Endodermal cell (in vitro differentiated cells): ENCODE data around the gene PCAT7. TPM values are rescaled to one million over a fixed set of nuclear protein-coding genes. Genes with fewer than 3 reads are reported as not detected.
A peak's percentile ranks its signal among the peaks of the same experiment; 100 is the strongest.

Experiments used
- DNase-seq: peaks from one replicate; pipeline ENCODE4 v3.0.0-alpha.2; 2017
- H3K27ac ChIP-seq: 2 replicates; pipeline ENCODE4 v1.5.1; 2013; ENCODE audit warnings: mild to moderate bottlenecking, low read depth, low read length, moderate library complexity
- H3K27me3 ChIP-seq: 2 replicates; pipeline ENCODE4 v1.6.1; 2013; ENCODE audit warnings: mild to moderate bottlenecking, low read length, moderate library complexity; ENCODE audit not compliant: insufficient read depth, control insufficient read depth, poor library complexity, severe bottlenecking
- H3K36me3 ChIP-seq: 2 replicates; pipeline ENCODE4 v1.7.0; 2013; ENCODE audit warnings: mild to moderate bottlenecking, low read length, moderate library complexity; ENCODE audit not compliant: control insufficient read depth, insufficient read depth
- H3K4me1 ChIP-seq: one replicate; pipeline ENCODE4 v1.7.0; 2013; ENCODE audit warnings: low read length; ENCODE audit not compliant: control insufficient read depth, insufficient read depth
- H3K4me3 ChIP-seq: 2 replicates; pipeline ENCODE4 v1.5.1; 2013; ENCODE audit warnings: mild to moderate bottlenecking, low read length, moderate library complexity
- H3K9ac ChIP-seq: 2 replicates; pipeline ENCODE4 v1.6.1; 2013; ENCODE audit warnings: mild to moderate bottlenecking, low read length, moderate library complexity; ENCODE audit not compliant: poor library complexity, severe bottlenecking; ENCODE audit errors: extremely low read depth
- H3K9me3 ChIP-seq: 2 replicates; pipeline ENCODE4 v1.6.1; 2013; ENCODE audit warnings: mild to moderate bottlenecking, low read length, moderate library complexity; ENCODE audit not compliant: control insufficient read depth
- H3K27ac Mint-ChIP-seq: 2 replicates; pipeline ENCODE4 v1.8.0; 2020; ENCODE audit warnings: mixed read lengths
- H3K27me3 Mint-ChIP-seq: 2 replicates; pipeline ENCODE4 v1.8.0; 2021; ENCODE audit warnings: mild to moderate bottlenecking, mixed read lengths; ENCODE audit not compliant: insufficient read depth
- H3K36me3 Mint-ChIP-seq: 2 replicates; pipeline ENCODE4 v1.8.0; 2020; ENCODE audit warnings: low read depth, mixed read lengths
- H3K4me1 Mint-ChIP-seq: 2 replicates; pipeline ENCODE4 v1.8.0; 2020; ENCODE audit warnings: mixed read lengths
- H3K4me3 Mint-ChIP-seq: 2 replicates; pipeline ENCODE4 v1.8.0; 2020; ENCODE audit warnings: mild to moderate bottlenecking, moderate library complexity, mixed read lengths
- H3K9me3 Mint-ChIP-seq: 2 replicates; pipeline ENCODE4 v1.8.0; 2020; ENCODE audit warnings: mild to moderate bottlenecking, mixed read lengths
- CTCF ChIP-seq: fragments of 200-600 bp; sonication (generic); conservative IDR thresholded peaks from 2 replicates; pipeline ENCODE4 v1.5.0; 2021; ENCODE audit warnings: antibody characterized with exemption, mild to moderate bottlenecking
- WGBS, 2 experiments: methylation state at CpG; one replicate each; pipeline versions ENCODE4 v1.1.5 to v1.1.7; 2013; ENCODE audit warnings: missing lambda C conversion rate in 2 of 2, mixed read lengths in 1 of 2; ENCODE audit not compliant: insufficient coverage in 1 of 2, insufficient read length in 1 of 2; 5-methylcytosine and 5-hydroxymethylcytosine counted together
- total RNA-seq, 2 donors: library from RNA; stranded (reverse); fragmentation: NEBNext Ultra II Directional in 1 of 2; extraction: Animal tissue kit (Norgen Biotek cat#: 25700) in 1 of 2; gene quantifications; 2 replicates in 1 of 2; 3 replicates in 1 of 2; pipeline ENCODE4 v1.2.1, GENCODE V29; 2021

Gene PCAT7
- total RNA-seq, 2 donors from 2014 or later: 4.2 to 7.3 TPM

- 82 to 95% methylated on average over 2 to 6 of the region's 6 CpGs for WGBS, 2 experiments
- no peaks in the 10 kb centered on the region for H3K9me3 Mint-ChIP-seq
These were observed 47.8 kb downstream of the PCAT7 start for GRCh38 chr9:94602666-94603065.

GRCh38 chr9:94603259-94604160 is 48.6 kb downstream of the PCAT7 start:
- no peak overlapping the region for H3K27ac Mint-ChIP-seq
- TF ChIP-seq CTCF: peak; percentile 86
- Histone ChIP-seq H3K4me3 (no peak overlapping the region), H3K27me3 (no peaks in the 10 kb centered on the region), H3K36me3 (no peaks in the 10 kb centered on the region), H3K9ac (no peak overlapping the region), H3K4me1 (peaks cover 29% of the 10 kb centered on the region), H3K9me3 (no peaks in the 10 kb centered on the region), H3K27ac (no peak overlapping the region)
- H3K4me3 Mint-ChIP-seq: no peak overlapping the region
- WGBS, 2 experiments: 39 to 47% methylated on average over 16 to 21 of the region's 21 CpGs
- peaks cover 39% of the 10 kb centered on the region for H3K4me1 Mint-ChIP-seq
- H3K27me3 Mint-ChIP-seq: peaks cover 2% of the 10 kb centered on the region
- H3K9me3 Mint-ChIP-seq: no peaks in the 10 kb centered on the region
- no peaks in the 10 kb centered on the region for H3K36me3 Mint-ChIP-seq
- DNase-seq: peak; percentile 96

More at GRCh38 chr9:94602666-94603065, 47.8 kb downstream of the PCAT7 start:
- Histone ChIP-seq H3K36me3 (no peaks in the 10 kb centered on the region), H3K27me3 (no peaks in the 10 kb centered on the region), H3K4me3 (no peak overlapping the region), H3K4me1 (peaks cover 23% of the 10 kb centered on the region), H3K27ac (no peak overlapping the region), H3K9me3 (no peaks in the 10 kb centered on the region), H3K9ac (no peak overlapping the region)
- Mint-ChIP-seq H3K4me3 (no peak overlapping the region), H3K36me3 (no peaks in the 10 kb centered on the region), H3K27ac (no peak overlapping the region), H3K27me3 (peaks cover 3% of the 10 kb centered on the region), H3K4me1 (peaks cover 35% of the 10 kb centered on the region)
- DNase-seq: no peak
- no peak for TF ChIP-seq CTCF

GRCh38 chr9:94606646-94607422 is 52.0 kb downstream of the PCAT7 start:
- Histone ChIP-seq H3K36me3 (no peaks in the 10 kb centered on the region), H3K9me3 (no peaks in the 10 kb centered on the region), H3K27me3 (no peaks in the 10 kb centered on the region), H3K4me1 (peaks cover 29% of the 10 kb centered on the region), H3K27ac (no peak overlapping the region), H3K4me3 (no peak overlapping the region), H3K9ac (no peak overlapping the region)
- Mint-ChIP-seq H3K27me3 (peaks cover 2% of the 10 kb centered on the region), H3K9me3 (no peaks in the 10 kb centered on the region), H3K4me1 (peaks cover 58% of the 10 kb centered on the region), H3K4me3 (peak overlapping the region; percentile 18), H3K27ac (peak overlapping the region; percentile 74), H3K36me3 (no peaks in the 10 kb centered on the region)
- WGBS, 2 experiments: 82% methylated on average over 12 to 24 of the region's 24 CpGs
- TF ChIP-seq CTCF: no peak
- DNase-seq: no peak
